HepG2 (cell line): ENCODE results near the gene CALML5. TPM values are rescaled to one million over a fixed set of nuclear protein-coding genes. Genes with fewer than 3 reads are reported as not detected.
A peak's percentile ranks its signal among the peaks of the same experiment; 100 is the strongest.

Experiments used
- ATAC-seq: fragments of 200-7000 bp; cut with Tn5 transposase; 3 replicates; pipeline ENCODE4 v1.9.1; 2020; ENCODE audit warnings: mild to moderate bottlenecking, moderate library complexity
- BruUV-seq: library from RNA; stranded (reverse); fragments of 400-500 nt; replicated peaks from 2 replicates; lab custom pipeline; 2021; lab: Mats Ljungman, UMichigan
- CTCF ChIA-PET: fragments of 300-600 bp; formaldehyde crosslinking; extraction: SDS; loops from one replicate; lab custom pipeline; 2021; ENCODE audit warnings: low total read pairs, inconsistent platforms, low intra/inter-chr PET ratio; lab: Yijun Ruan, JAX
- POLR2A ChIA-PET: fragments of 350-600 bp; sonication (Branson Sonifier 250); formaldehyde crosslinking; loops from one replicate; lab custom pipeline; 2020; ENCODE audit warnings: antibody characterized with exemption, inconsistent platforms; lab: Yijun Ruan, JAX
- DNase-seq: peaks from one replicate; pipeline ENCODE4 v3.0.0-alpha.2; 2015; ENCODE audit warnings: low spot score
- FAIRE-seq: peaks from 3 replicates; lab custom pipeline; 2011; peaks lifted over from hg19 to GRCh38; lab: Jason Lieb, UNC
- H2AFZ ChIP-seq: one replicate; pipeline ENCODE4 v1.6.1; 2011; ENCODE audit warnings: low read length, inconsistent platforms
- H3K27ac ChIP-seq: fragments of 300-600 bp; 3 replicates; pipeline ENCODE4 v1.8.0; 2011; ENCODE audit warnings: mixed run types, mild to moderate bottlenecking, mixed read lengths, low read length, inconsistent platforms; ENCODE audit not compliant: insufficient read depth; ENCODE audit errors: extremely low read length
- H3K27me3 ChIP-seq, 2 experiments: fragments of 200-600 bp in 1 of 2; 2 replicates in 1 of 2; 3 replicates in 1 of 2; pipeline versions ENCODE4 v1.6.0 to v1.8.0; 2011; ENCODE audit warnings: low read length in 2 of 2, mild to moderate bottlenecking in 2 of 2, moderate library complexity in 2 of 2, inconsistent platforms in 1 of 2; ENCODE audit not compliant: insufficient read depth in 2 of 2, control insufficient read depth in 1 of 2
- H3K36me3 ChIP-seq, 2 experiments: fragments of 200-600 bp in 1 of 2; replicated peaks in 1 of 2; 2 replicates in 1 of 2; 3 replicates in 1 of 2; pipeline versions ENCODE4 v1.5.1 to v1.8.0; 2011; ENCODE audit warnings: low read length in 2 of 2, inconsistent platforms in 1 of 2; ENCODE audit not compliant: insufficient read depth in 2 of 2, control insufficient read depth in 1 of 2
- H3K4me1 ChIP-seq: 2 replicates; pipeline ENCODE4 v1.5.1; 2012; ENCODE audit warnings: low read length, inconsistent platforms; ENCODE audit not compliant: insufficient read depth
- H3K4me2 ChIP-seq: 2 replicates; pipeline ENCODE4 v1.6.0; 2011; ENCODE audit warnings: low read depth, low read length, inconsistent platforms
- H3K4me3 ChIP-seq, 3 experiments: fragments of 200-600 bp in 1 of 3; sonication (generic), shearing (Covaris generic) in 1 of 3; replicated peaks in 1 of 3; 2 replicates each; pipeline ENCODE4 v1.5.1; 2011 to 2016; ENCODE audit warnings: low read length in 3 of 3, inconsistent platforms in 2 of 3, low read depth in 2 of 3, mild to moderate bottlenecking in 2 of 3, control low read depth in 1 of 3, mixed read lengths in 1 of 3; ENCODE audit not compliant: insufficient read depth in 1 of 3
- H3K79me2 ChIP-seq: one replicate; pipeline ENCODE4 v1.6.1; 2011; ENCODE audit warnings: low read length, inconsistent platforms; ENCODE audit not compliant: insufficient read depth
- H3K9ac ChIP-seq: 2 replicates; pipeline ENCODE4 v1.6.0; 2011; ENCODE audit warnings: mild to moderate bottlenecking, low read depth, low read length, inconsistent platforms; ENCODE audit not compliant: insufficient read depth
- H3K9me3 ChIP-seq: 2 replicates; pipeline ENCODE4 v1.5.1; 2012; ENCODE audit warnings: mild to moderate bottlenecking, low read length
- H4K20me1 ChIP-seq: 2 replicates; pipeline ENCODE4 v1.6.0; 2011; ENCODE audit warnings: inconsistent platforms, mild to moderate bottlenecking, low read length, moderate library complexity; ENCODE audit not compliant: insufficient read depth
- CHD4 ChIP-seq: fragments of 200-600 bp; sonication (generic); IDR thresholded peaks from 2 replicates; pipeline ENCODE4 v1.7.0; 2017; ENCODE audit warnings: mild to moderate bottlenecking, low read length, borderline replicate concordance
- FOXK1 ChIP-seq: sonication (generic); formaldehyde crosslinking; IDR thresholded peaks from 2 replicates; pipeline ENCODE4 v1.4.0; 2020; ENCODE audit warnings: low read depth, missing genetic modification reagents, borderline replicate concordance
- KDM6A ChIP-seq: IDR thresholded peaks from 2 replicates; pipeline ENCODE4 v1.6.1; 2016; ENCODE audit warnings: low read depth
- ZFP90 ChIP-seq: sonication (generic); formaldehyde crosslinking; IDR thresholded peaks from 2 replicates; pipeline ENCODE4 v1.8.0; 2022; ENCODE audit warnings: missing genetic modification reagents, mild to moderate bottlenecking, inconsistent platforms, borderline replicate concordance
- ZNF24 ChIP-seq: fragments of 450-650 bp; IDR thresholded peaks from 2 replicates; pipeline ENCODE4 v1.6.1; 2017; ENCODE audit warnings: antibody characterized with exemption, mild to moderate bottlenecking
- ZSCAN12 ChIP-seq: sonication (generic); formaldehyde crosslinking; IDR thresholded peaks from 2 replicates; pipeline ENCODE4 v1.9.0; 2021; ENCODE audit warnings: mild to moderate bottlenecking, missing genetic modification reagents
- WGBS: methylation state at CpG from one replicate; pipeline ENCODE4 v1.1.6; 2017; ENCODE audit warnings: low lambda C conversion rate; 5-methylcytosine and 5-hydroxymethylcytosine counted together
- in situ Hi-C: cut with HindIII; loops from 2 replicates; pipeline ENCODE4 v1.10.0; 2017; ENCODE audit warnings: low pct_unique_long_range_greater_than_20kb; ENCODE audit not compliant: extremely low pct_ligation_motif_present
- intact Hi-C: fragments of 100-400 bp; cut with micrococcal nuclease; formaldehyde crosslinking; loops from one replicate; pipeline ENCODE4 v1.10.0; 2022; ENCODE audit not compliant: unreplicated experiment
- polyA plus RNA-seq, 8 experiments: library from polyadenylated mRNA; depleted of rRNA in 3 of 8; stranded (reverse) in 7 of 8; unstranded in 1 of 8; fragments of >200 nt; fragmentation: Illumina TruSeq in 4 of 8; extraction: Trizol in 4 of 8; gene quantifications; 2 replicates each; pipeline versions ENCODE4 v1.2.1 to v1.2.3, GENCODE V29; 2011 to 2016; ENCODE audit warnings: low read depth in 4 of 8, missing spikeins in 1 of 8, mixed read lengths in 1 of 8; ENCODE audit not compliant: insufficient read depth in 1 of 8
- total RNA-seq, 5 experiments: library from RNA; depleted of rRNA; stranded (reverse); fragments of >200 nt; fragmentation: Illumina TruSeq; extraction: Trizol; gene quantifications; 2 replicates each; pipeline ENCODE4 v1.2.3, GENCODE V29; 2016; ENCODE audit warnings: low read depth in 1 of 5

Gene CALML5
- total and polyA plus RNA-seq, 2 of the 13 experiments (the other 11 are each of a cell fraction or from before 2014, with no cell fraction given) = not detected

- peaks cover 20% of the 10 kb centered on the region for H3K9me3 ChIP-seq
- ATAC-seq (no peak), FAIRE-seq (no peak), DNase-seq (no peak)
- no peaks in the 10 kb centered on the region for H3K36me3 ChIP-seq
- intact Hi-C loops (no loop called here), in situ Hi-C loops (no loop called here)
- H3K79me2 ChIP-seq = no peaks in the 10 kb centered on the region
- H3K27ac ChIP-seq = no peak overlapping the region
- peaks cover 60% of the 10 kb centered on the region for H3K4me1 ChIP-seq
- no TSS peak for BruUV-seq
- 0 out of 2 replicates have a peak, but pooled peaks have one; percentile 24 for TF ChIP-seq ZNF24
- no peak for TF ChIP-seq FOXK1
- no peaks in the 10 kb centered on the region; a peak in 1 of 5 replicates for H3K27me3 ChIP-seq
- no peaks in the 10 kb centered on the region for H4K20me1 ChIP-seq
- CTCF ChIA-PET = no interaction called here
- H3K9ac ChIP-seq = no peak overlapping the region
- 100% methylated on average over 1 of the region's 1 CpG for WGBS
- H2AFZ ChIP-seq = no peak overlapping the region
- POLR2A ChIA-PET = no interaction called here
- no peak overlapping the region for H3K4me3 ChIP-seq
- no peak overlapping the region for H3K4me2 ChIP-seq
These were observed 44.3 kb upstream of the CALML5 start for GRCh38 chr10:5543623-5544022.

GRCh38 chr10:5542100-5542499 is 42.7 kb upstream of the CALML5 start:
- no peak overlapping the region for H2AFZ ChIP-seq
- no TSS peak for BruUV-seq
- H3K36me3 ChIP-seq = no peaks in the 10 kb centered on the region
- no peak overlapping the region for H3K27ac ChIP-seq
- no peak overlapping the region for H3K4me3 ChIP-seq
- CTCF ChIA-PET = no interaction called here
- intact Hi-C loops (no loop called here), in situ Hi-C loops (no loop called here)
- POLR2A ChIA-PET = no interaction called here
- H3K4me2 ChIP-seq = no peak overlapping the region
- H3K9me3 ChIP-seq = peaks cover 20% of the 10 kb centered on the region
- peaks cover 59% of the 10 kb centered on the region for H3K4me1 ChIP-seq
- no peak overlapping the region for H3K9ac ChIP-seq
- TF ChIP-seq ZSCAN12 (no peak), ZFP90 (CRISPR knock-in tag) (peak; percentile 89; the same call in 1 of the 2 replicates), CHD4 (peak; percentile 84; the same call in 1 of the 2 replicates), KDM6A (no peak)
- FAIRE-seq (no peak), ATAC-seq (no peak), DNase-seq (no peak)
- H3K79me2 ChIP-seq = no peaks in the 10 kb centered on the region
- H3K27me3 ChIP-seq = no peaks in the 10 kb centered on the region
- no peaks in the 10 kb centered on the region for H4K20me1 ChIP-seq
- WGBS = 100% methylated on average over 1 of the region's 1 CpG
